Osteocyte (in vitro differentiated cells): ENCODE measurements around the gene EXOC4. TPM values are rescaled to one million over a fixed set of nuclear protein-coding genes. Genes with fewer than 3 reads are reported as not detected.

Experiments
- DNase-seq: peaks from one replicate; pipeline ENCODE4 v3.0.0; 2021; ENCODE audit warnings: mixed read lengths; ENCODE audit not compliant: unreplicated experiment; ENCODE audit errors: extremely low spot score
- H3K27ac Mint-ChIP-seq: one replicate; pipeline ENCODE4 v1.8.0; 2021; ENCODE audit warnings: mild to moderate bottlenecking, mixed read lengths; ENCODE audit not compliant: unreplicated experiment
- H3K27me3 Mint-ChIP-seq: one replicate; pipeline ENCODE4 v1.8.0; 2021; ENCODE audit warnings: mixed read lengths; ENCODE audit not compliant: unreplicated experiment
- H3K36me3 Mint-ChIP-seq: one replicate; pipeline ENCODE4 v1.8.0; 2021; ENCODE audit warnings: mixed read lengths; ENCODE audit not compliant: unreplicated experiment
- H3K4me1 Mint-ChIP-seq: one replicate; pipeline ENCODE4 v1.8.0; 2021; ENCODE audit warnings: mixed read lengths; ENCODE audit not compliant: unreplicated experiment
- H3K4me3 Mint-ChIP-seq: one replicate; pipeline ENCODE4 v1.8.0; 2021; ENCODE audit warnings: mild to moderate bottlenecking, moderate library complexity, mixed read lengths; ENCODE audit not compliant: unreplicated experiment
- H3K9me3 Mint-ChIP-seq: one replicate; pipeline ENCODE4 v1.8.0; 2021; ENCODE audit warnings: mixed read lengths; ENCODE audit not compliant: unreplicated experiment
- total RNA-seq: library from RNA; stranded (reverse); gene quantifications from 2 replicates; pipeline ENCODE4 v1.2.1, GENCODE V29; 2021
- TF ChIP-seq, protein P1 (sequence below): fragments of 200-600 bp; sonication (generic); IDR thresholded peaks from 2 replicates; pipeline ENCODE4 v1.5.0; 2021; ENCODE audit warnings: antibody characterized with exemption, mild to moderate bottlenecking, moderate library complexity

EXOC4 gene
- total RNA-seq, 1 donor from 2014 or later: 99.9 TPM

DNA sequence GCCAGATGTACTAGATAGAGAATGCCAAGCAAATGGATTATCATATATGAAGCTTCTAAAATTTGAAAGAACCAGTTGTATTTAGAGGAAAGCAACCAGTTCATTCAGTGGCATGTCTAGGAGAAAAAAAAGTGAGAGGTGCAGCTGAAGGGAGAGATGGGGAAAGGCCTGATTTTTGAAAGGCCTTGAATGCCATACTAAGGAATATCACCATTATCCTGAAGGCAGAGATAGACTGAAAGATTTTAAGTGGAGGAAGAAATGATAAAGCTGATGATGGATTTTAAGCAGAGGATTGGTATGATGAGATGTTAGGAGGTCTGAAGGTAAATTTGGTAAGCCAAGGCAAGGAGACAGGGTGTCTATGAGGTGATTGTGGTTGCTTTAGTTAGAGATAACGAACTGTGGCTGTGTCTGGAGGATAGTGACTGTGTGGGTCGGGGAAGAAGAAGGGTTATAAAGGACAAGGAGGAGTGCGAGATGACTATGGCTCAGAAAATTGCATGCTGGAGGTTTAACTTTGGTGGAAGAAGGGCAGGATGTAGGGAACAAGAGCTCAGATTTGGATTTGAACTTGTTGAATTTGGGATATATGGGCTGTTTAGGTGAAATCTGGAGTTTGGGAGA is 330.8 kb downstream of the EXOC4 start:
- Mint-ChIP-seq H3K4me1 (peaks cover 51% of the 10 kb centered on the region), H3K27me3 (no peaks in the 10 kb centered on the region), H3K4me3 (peak overlapping the region; percentile 21), H3K27ac (peak overlapping the region; percentile 83), H3K36me3 (peaks cover 6% of the 10 kb centered on the region), H3K9me3 (no peaks in the 10 kb centered on the region)
- DNase-seq: no peak
- TF ChIP-seq, protein P1, sequence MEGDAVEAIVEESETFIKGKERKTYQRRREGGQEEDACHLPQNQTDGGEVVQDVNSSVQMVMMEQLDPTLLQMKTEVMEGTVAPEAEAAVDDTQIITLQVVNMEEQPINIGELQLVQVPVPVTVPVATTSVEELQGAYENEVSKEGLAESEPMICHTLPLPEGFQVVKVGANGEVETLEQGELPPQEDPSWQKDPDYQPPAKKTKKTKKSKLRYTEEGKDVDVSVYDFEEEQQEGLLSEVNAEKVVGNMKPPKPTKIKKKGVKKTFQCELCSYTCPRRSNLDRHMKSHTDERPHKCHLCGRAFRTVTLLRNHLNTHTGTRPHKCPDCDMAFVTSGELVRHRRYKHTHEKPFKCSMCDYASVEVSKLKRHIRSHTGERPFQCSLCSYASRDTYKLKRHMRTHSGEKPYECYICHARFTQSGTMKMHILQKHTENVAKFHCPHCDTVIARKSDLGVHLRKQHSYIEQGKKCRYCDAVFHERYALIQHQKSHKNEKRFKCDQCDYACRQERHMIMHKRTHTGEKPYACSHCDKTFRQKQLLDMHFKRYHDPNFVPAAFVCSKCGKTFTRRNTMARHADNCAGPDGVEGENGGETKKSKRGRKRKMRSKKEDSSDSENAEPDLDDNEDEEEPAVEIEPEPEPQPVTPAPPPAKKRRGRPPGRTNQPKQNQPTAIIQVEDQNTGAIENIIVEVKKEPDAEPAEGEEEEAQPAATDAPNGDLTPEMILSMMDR: no peak

DNA sequence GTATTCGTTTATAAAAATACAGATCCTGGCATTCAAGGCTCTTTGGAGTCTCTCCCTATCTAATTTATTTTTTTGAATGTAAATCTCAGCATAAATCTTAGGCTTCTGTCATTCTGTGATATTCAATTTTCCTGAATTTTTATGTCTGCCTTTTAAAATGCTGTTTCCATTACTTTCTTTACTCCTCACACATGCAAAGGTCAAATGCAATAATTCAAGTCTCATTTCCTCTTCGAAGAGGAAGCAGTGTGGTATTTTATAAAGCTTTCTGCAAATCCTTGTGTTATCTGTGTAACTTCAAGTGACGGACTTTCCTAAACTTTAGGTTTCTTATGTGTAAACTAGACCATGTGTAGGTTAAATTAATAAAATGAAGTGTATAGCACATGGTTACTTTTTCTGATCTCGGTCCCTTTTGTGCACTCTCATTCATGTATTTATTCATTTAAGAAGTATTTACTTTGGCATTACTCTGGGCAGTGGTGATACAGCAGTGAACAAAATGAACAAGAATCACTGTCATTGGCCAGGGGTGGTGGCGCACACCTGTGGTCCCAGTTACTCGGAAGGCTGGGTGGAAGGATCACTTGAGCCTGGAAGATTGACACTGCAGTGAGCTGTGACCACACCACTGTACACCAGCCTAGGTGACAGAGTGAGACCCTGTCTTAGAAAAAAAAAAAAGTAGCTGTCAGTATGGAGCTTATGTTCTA is 332.2 kb downstream of the EXOC4 start:
- Mint-ChIP-seq H3K36me3 (peaks cover 6% of the 10 kb centered on the region), H3K27me3 (no peaks in the 10 kb centered on the region), H3K4me1 (peaks cover 51% of the 10 kb centered on the region), H3K27ac (peak overlapping the region; percentile 83), H3K9me3 (no peaks in the 10 kb centered on the region), H3K4me3 (no peak overlapping the region)
- TF ChIP-seq, protein P1: no peak
- DNase-seq: no peak

DNA sequence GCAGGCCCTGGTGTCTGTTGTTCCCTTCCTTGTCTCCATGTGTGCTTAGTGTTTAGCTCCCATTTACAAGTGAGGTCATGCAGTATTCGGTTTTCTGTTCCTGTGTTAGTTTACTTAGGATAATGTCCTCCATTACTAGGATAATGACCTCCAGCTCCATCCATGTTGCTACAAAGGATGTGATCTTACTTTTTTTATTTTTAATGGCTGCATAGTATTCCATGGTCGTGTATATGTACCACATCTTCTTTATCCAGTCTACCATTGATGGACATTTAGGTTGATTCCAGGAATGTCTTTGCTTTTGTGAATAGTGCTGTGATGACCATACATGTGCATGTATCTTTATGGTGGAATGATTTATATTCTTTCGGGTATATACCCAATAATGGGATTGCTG is 333.4 kb downstream of the EXOC4 start:
- TF ChIP-seq, protein P1: no peak
- Mint-ChIP-seq H3K27ac (no peak overlapping the region), H3K4me3 (no peak overlapping the region), H3K4me1 (peaks cover 51% of the 10 kb centered on the region), H3K9me3 (no peaks in the 10 kb centered on the region), H3K27me3 (no peaks in the 10 kb centered on the region), H3K36me3 (peaks cover 4% of the 10 kb centered on the region)
- no peak for DNase-seq

DNA sequence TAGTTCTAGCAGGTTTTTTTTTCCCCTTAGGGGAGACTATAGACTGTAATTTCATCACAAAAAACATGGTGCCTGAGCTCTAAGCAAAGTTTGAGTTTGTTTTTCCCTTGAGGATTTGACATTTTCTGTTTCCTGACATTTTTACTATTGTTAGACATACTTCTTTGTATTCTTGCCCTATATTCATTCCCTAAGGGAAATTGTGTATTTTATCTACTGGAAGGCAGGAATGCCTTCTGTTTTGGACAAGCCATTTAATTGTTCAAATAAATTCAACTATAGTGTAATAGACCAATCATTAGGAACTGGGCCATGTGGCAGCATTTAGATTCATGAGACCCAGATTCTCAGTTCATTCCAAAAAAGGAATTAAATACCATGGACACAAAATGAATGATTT is 335.0 kb downstream of the EXOC4 start:
- Mint-ChIP-seq H3K4me3 (no peak overlapping the region), H3K9me3 (no peaks in the 10 kb centered on the region), H3K27ac (no peak overlapping the region), H3K36me3 (peaks cover 4% of the 10 kb centered on the region), H3K27me3 (no peaks in the 10 kb centered on the region), H3K4me1 (peaks cover 45% of the 10 kb centered on the region)
- TF ChIP-seq, protein P1: no peak
- DNase-seq: no peak

DNA sequence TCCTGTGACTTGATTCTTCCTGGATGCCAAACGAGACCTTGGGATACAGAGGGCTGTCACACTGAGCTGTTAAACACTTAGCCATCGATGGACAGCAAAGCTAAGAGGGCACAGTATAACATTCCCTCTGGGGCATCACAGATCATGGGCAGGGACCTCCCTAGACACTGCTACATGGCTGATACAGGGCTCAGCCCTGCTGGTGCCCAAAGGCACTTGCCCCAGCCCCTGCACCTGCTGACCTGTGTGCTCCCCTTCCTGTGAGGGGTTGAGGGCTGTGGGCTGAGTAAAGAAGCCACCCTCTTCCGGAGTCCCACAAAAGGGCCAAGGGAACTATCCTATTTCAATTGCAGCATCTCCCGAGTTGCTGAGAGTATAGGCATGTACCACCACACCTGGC is 337.9 kb downstream of the EXOC4 start:
- H3K36me3 Mint-ChIP-seq: no peaks in the 10 kb centered on the region
- TF ChIP-seq, protein P1: no peak
- H3K27me3 Mint-ChIP-seq: no peaks in the 10 kb centered on the region
- no peak for DNase-seq
- H3K4me1 Mint-ChIP-seq: peaks cover 21% of the 10 kb centered on the region
- no peak overlapping the region for H3K27ac Mint-ChIP-seq
- H3K9me3 Mint-ChIP-seq: no peaks in the 10 kb centered on the region
- no peak overlapping the region for H3K4me3 Mint-ChIP-seq
